ENCODE measurements around the gene GRK5.

GRCh38 chr10:119398996-119399395, 191.6 kb downstream of the GRK5 start:
- TF ChIP-seq EZH2 (IDR thresholded peaks at IDR 0.05) (no peak), CTCF (IDR thresholded peaks at IDR 0.05) (no peak), EZH2phosphoT487 (IDR thresholded peaks at IDR 0.05) (no peak)
